Bronchial epithelial cell (primary cell): ENCODE measurements around the gene PITRM1. TPM values are rescaled to one million over a fixed set of nuclear protein-coding genes. Genes with fewer than 3 reads are reported as not detected.

Experiments
- DNase-seq: peaks from one replicate; pipeline ENCODE4 v3.0.0-alpha.2; 2010; ENCODE audit warnings: low read depth
- FAIRE-seq: peaks from 2 replicates; lab custom pipeline; 2011; peaks lifted over from hg19 to GRCh38; lab: Jason Lieb, UNC
- H3K27me3 ChIP-seq: 2 replicates; pipeline ENCODE4 v1.5.1; 2011; ENCODE audit warnings: low read length; ENCODE audit not compliant: control insufficient read depth, insufficient read depth
- H3K36me3 ChIP-seq: 2 replicates; pipeline ENCODE4 v1.5.1; 2011; ENCODE audit warnings: low read length; ENCODE audit not compliant: control insufficient read depth, insufficient read depth
- H3K4me3 ChIP-seq: 2 replicates; pipeline ENCODE4 v1.5.1; 2011; ENCODE audit warnings: mild to moderate bottlenecking, low read depth, low read length, control low read depth
- total RNA-seq: library from RNA; depleted of rRNA; stranded (reverse); fragments of >200 nt; gene quantifications from 2 replicates; pipeline ENCODE4 v1.2.1, GENCODE V29; 2014
- TF ChIP-seq, protein P1 (sequence below): IDR thresholded peaks from 2 replicates; pipeline ENCODE4 v1.5.1; 2011; ENCODE audit warnings: mild to moderate bottlenecking, moderate library complexity, low read length, control low read depth, inconsistent platforms; ENCODE audit not compliant: insufficient read depth, severe bottlenecking

PITRM1 gene
- total RNA-seq, 1 donor from 2014 or later = 39.2 TPM

DNA sequence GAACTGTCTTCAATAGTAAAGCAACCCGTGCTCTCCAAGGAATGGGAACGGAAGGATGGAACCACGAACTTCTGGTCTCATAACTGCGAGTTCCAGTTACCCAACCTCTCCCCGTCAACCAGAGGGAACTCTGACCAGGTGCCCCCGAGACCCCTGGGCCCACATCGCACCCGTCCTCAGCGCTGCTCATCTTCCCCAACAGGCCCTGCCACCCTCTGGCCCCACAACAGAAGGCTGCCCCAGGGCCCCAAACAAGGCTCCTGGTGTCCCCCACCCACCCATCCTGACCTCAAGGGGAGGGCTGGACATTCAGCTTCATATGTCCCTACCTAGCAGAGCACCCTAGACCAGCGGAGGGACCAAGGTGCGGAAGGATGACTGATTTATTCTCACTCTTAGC lies 22.7 kb downstream of the PITRM1 start:
- Histone ChIP-seq H3K36me3 (peaks cover 42% of the 10 kb centered on the region), H3K4me3 (no peak overlapping the region), H3K27me3 (no peaks in the 10 kb centered on the region)
- TF ChIP-seq, protein P1, sequence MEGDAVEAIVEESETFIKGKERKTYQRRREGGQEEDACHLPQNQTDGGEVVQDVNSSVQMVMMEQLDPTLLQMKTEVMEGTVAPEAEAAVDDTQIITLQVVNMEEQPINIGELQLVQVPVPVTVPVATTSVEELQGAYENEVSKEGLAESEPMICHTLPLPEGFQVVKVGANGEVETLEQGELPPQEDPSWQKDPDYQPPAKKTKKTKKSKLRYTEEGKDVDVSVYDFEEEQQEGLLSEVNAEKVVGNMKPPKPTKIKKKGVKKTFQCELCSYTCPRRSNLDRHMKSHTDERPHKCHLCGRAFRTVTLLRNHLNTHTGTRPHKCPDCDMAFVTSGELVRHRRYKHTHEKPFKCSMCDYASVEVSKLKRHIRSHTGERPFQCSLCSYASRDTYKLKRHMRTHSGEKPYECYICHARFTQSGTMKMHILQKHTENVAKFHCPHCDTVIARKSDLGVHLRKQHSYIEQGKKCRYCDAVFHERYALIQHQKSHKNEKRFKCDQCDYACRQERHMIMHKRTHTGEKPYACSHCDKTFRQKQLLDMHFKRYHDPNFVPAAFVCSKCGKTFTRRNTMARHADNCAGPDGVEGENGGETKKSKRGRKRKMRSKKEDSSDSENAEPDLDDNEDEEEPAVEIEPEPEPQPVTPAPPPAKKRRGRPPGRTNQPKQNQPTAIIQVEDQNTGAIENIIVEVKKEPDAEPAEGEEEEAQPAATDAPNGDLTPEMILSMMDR = no peak
- DNase-seq (no peak), FAIRE-seq (no peak)

DNA sequence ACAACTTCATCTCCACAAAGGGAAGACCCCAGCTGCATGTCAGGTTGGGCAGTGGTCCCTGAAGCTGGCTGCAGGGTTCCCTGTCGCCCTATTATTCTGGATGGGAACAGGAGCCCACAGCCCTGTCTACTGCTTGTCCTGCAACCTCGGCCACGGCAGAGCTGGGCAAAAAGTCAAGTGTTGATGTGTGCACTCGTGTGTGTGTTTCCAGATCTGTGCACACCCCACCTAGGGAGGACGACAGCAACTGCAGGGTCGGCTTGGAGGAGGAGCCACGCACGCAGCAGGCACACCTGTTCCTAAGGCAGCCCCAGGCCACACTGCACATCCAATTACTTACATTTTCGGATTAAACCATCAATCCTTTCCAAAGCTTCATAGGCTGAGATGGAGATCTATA lies 23.6 kb downstream of the PITRM1 start:
- no peak for DNase-seq
- FAIRE-seq = no peak
- TF ChIP-seq, protein P1 = no peak
- H3K4me3 ChIP-seq = no peak overlapping the region
- peaks cover 40% of the 10 kb centered on the region for H3K36me3 ChIP-seq
- H3K27me3 ChIP-seq = no peaks in the 10 kb centered on the region

DNA sequence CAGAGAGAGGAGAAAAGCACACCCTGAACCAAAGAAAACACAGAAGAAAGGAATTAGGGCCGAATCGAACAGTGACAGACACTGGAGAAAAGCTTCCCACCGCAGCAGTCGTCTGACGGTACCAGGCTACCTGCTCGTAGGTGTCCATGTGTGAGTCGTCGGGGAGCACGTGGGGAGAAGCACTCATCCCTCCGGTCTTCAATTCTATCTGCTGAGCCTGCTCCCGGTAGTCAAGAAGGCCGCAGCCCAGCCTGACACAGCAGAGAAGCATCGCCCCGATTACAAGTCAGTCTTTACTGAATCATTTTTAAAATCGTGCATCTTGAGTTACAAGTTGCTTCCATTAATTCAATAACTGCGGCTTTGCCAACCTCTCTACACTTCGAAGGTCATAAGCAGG lies 24.5 kb downstream of the PITRM1 start:
- Histone ChIP-seq H3K4me3 (no peak overlapping the region), H3K36me3 (peaks cover 46% of the 10 kb centered on the region), H3K27me3 (no peaks in the 10 kb centered on the region)
- TF ChIP-seq, protein P1 = no peak
- DNase-seq (no peak), FAIRE-seq (no peak)

DNA sequence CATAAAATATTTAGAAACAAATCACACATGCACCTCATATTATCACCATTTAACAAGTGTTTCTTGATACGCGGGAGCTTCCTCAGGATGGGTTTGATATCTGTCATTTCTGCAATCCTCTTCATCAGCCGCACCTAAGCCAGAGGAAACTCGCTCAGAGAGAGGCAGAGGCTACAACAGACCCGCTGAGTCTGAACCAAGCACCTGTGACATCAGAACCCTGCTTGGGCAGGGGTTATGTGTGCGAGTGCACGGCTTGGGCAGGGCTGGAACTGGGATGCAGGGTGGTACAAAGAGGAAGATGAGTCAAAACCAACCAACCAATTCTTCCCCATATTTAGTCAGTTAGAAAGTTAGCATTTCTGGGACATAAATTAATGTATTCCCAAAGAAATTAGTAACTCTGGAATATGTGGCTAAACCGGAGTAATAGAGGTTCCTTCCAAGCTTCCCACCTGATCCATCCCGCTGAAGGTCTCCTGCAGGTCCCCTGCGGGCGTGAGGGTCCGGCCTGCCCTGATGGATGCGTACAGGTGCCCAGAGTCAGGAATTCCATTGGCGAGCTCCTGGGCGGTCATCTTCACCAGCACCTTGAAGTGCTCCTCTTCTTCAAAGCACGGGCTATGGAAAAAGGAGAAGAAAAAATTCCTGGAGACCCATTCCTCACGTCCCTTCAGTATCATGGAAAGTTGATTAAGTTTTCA lies 25.3 kb downstream of the PITRM1 start:
- no peaks in the 10 kb centered on the region for H3K27me3 ChIP-seq
- FAIRE-seq (no peak), DNase-seq (no peak)
- TF ChIP-seq, protein P1 = no peak
- peaks cover 44% of the 10 kb centered on the region for H3K36me3 ChIP-seq
- H3K4me3 ChIP-seq = no peak overlapping the region

DNA sequence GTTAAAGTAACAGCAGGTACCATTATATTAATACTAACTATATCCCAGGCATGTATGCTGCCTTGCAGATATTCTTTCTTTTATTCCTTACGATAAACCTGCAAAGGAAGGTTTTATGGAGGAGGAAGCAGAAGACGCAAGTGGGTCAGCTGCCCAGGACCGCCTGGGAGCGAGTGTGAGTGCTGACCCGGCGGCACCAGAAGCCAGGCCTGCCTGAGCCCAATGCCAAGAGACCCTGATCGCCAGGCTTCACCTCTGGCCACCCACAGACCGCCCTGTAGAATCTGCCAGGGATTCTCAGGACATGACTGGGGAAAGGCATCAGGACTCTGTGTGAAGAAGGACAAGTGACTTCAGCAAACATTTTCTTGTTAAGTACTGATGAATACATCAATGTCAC lies 26.3 kb downstream of the PITRM1 start:
- DNase-seq (no peak), FAIRE-seq (no peak)
- H3K36me3 ChIP-seq = peaks cover 41% of the 10 kb centered on the region
- TF ChIP-seq, protein P1 = no peak
- no peak overlapping the region for H3K4me3 ChIP-seq
- H3K27me3 ChIP-seq = no peaks in the 10 kb centered on the region

DNA sequence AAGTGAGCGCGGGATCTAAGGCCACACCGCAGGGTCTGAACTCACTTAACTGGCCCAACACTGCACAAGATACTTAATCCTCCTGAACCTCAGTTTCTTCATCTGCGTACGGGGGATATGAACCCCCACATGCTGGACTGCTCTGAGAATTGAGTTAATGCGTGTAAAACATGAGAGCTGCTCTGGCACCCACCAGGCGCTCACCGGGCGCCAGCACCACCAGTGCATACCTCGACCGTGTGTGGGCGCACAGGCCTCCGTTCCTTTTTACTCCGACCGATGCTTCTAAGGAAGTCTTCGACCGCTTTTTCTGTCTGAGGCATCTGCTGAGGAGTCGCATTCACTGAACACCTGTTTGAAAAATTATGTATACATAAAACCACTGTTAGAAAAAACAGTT lies 27.2 kb downstream of the PITRM1 start:
- FAIRE-seq (no peak), DNase-seq (no peak)
- H3K36me3 ChIP-seq = peaks cover 38% of the 10 kb centered on the region
- H3K27me3 ChIP-seq = no peaks in the 10 kb centered on the region
- TF ChIP-seq, protein P1 = no peak
- H3K4me3 ChIP-seq = no peak overlapping the region
